ENCODE results near the gene RBM26. TPM values are rescaled to one million over a fixed set of nuclear protein-coding genes. Genes with fewer than 3 reads are reported as not detected.

RBM26 gene
- polyA plus RNA-seq, 1 of the 3 experiments (the other 2 are of a cell fraction): 12.5 TPM

DNA sequence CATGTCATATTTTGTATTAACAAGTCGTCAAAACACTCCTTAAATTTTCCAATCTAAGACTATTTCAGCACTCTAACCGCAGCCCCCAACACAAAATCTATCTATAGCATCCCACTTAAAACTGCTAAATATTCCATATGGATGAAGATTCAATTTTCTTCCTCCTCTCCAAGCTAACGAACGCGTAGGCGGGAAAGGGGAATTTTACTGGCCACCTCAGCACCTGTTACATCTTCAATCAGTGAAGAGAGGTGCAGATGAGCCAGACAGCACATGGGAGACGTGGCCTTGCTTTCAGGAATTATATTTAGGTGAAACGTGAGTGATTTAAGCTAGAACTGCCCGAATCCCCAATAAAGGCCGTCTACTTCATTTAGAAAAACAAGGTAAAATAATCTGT lies 1.1 kb downstream of the RBM26 start:
- peak overlapping the region; percentile 99 for H3K9ac ChIP-seq
- no peaks in the 10 kb centered on the region for H3K9me2 ChIP-seq
- CTCF ChIA-PET: interaction anchor here (2.0 kb wide), 1 partner anchor 13 kb away, joined by 9 read pairs; no protein-coding TSS in a partner anchor
- H2AFZ ChIP-seq (ENCODE audit: low read depth): 0 out of 2 replicates have a peak overlapping the region, but pooled peaks have one; percentile 93
- H3K4me2 ChIP-seq: peak overlapping the region; percentile 94
- H3K27me3 ChIP-seq (ENCODE audit: insufficient read depth): no peaks in the 10 kb centered on the region
- no peaks in the 10 kb centered on the region for H3F3A ChIP-seq (replicated peaks; ENCODE audit: insufficient read depth)
- H3K36me3 ChIP-seq (replicated peaks in 1 of 2; ENCODE audit: control insufficient read depth in 1 of 2, insufficient read depth in 2 of 2, low read length in 1 of 2): peaks cover 13 to 15% of the 10 kb centered on the region in 2 experiments
- no peaks in the 10 kb centered on the region for H3K9me3 ChIP-seq
- WGBS (ENCODE audit: low lambda C conversion rate): 0% methylated on average over 10 of the region's 10 CpGs
- H3K4me3 ChIP-seq (ENCODE audit: low read depth in 2 of 2, low read length in 1 of 2): peak overlapping the region; percentile 93 to 98
- peaks cover 77% of the 10 kb centered on the region for H3K79me2 ChIP-seq (ENCODE audit: insufficient read depth)
- POLR2A ChIA-PET: no interaction called here
- no peak for DNase-seq
- peaks cover 48% of the 10 kb centered on the region for H4K20me1 ChIP-seq (ENCODE audit: insufficient read depth)
- H3K4me1 ChIP-seq (ENCODE audit: control insufficient read depth in 1 of 2, insufficient read depth in 2 of 2, low read depth in 1 of 2, low read length in 1 of 2): peaks cover 15 to 23% of the 10 kb centered on the region in 2 experiments; a peak in 3 of 4 replicates
- TF ChIP-seq MEF2A (IDR thresholded peaks at IDR 0.05; ENCODE audit: borderline replicate concordance, low read depth): no peak
- TF ChIP-seq, protein P1, sequence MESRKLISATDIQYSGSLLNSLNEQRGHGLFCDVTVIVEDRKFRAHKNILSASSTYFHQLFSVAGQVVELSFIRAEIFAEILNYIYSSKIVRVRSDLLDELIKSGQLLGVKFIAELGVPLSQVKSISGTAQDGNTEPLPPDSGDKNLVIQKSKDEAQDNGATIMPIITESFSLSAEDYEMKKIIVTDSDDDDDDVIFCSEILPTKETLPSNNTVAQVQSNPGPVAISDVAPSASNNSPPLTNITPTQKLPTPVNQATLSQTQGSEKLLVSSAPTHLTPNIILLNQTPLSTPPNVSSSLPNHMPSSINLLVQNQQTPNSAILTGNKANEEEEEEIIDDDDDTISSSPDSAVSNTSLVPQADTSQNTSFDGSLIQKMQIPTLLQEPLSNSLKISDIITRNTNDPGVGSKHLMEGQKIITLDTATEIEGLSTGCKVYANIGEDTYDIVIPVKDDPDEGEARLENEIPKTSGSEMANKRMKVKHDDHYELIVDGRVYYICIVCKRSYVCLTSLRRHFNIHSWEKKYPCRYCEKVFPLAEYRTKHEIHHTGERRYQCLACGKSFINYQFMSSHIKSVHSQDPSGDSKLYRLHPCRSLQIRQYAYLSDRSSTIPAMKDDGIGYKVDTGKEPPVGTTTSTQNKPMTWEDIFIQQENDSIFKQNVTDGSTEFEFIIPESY (IDR thresholded peaks at IDR 0.05; ENCODE audit: borderline replicate concordance, low read depth): no peak
- TF ChIP-seq RFX5 (IDR thresholded peaks at IDR 0.05; ENCODE audit: low read length): no peak
- TF ChIP-seq TCF12 (IDR thresholded peaks at IDR 0.05): no peak
- no peak for TF ChIP-seq SIN3A (IDR thresholded peaks at IDR 0.05; ENCODE audit: borderline replicate concordance, low read depth, low read length)
- no peak for TF ChIP-seq USF1 (IDR thresholded peaks at IDR 0.05; ENCODE audit: borderline replicate concordance, low read depth)
- TF ChIP-seq FOXM1 (IDR thresholded peaks at IDR 0.05; ENCODE audit: low read depth): no peak
- TF ChIP-seq RCOR1 (IDR thresholded peaks at IDR 0.05; ENCODE audit: low read length): no peak
- TF ChIP-seq TAF1 (IDR thresholded peaks at IDR 0.05; ENCODE audit: borderline replicate concordance, low read depth, low read length): no peak
- TF ChIP-seq FOXJ3 (CRISPR knock-in tag; IDR thresholded peaks at IDR 0.05): no peak
- peak overlapping the region; percentile 94 to 97; a peak in 3 of 4 replicates for H3K27ac ChIP-seq (ENCODE audit: low read depth in 2 of 2, low read length in 1 of 2)

- no peak for DNase-seq
- ChIA-PET POLR2A (no interaction called here), CTCF (interaction anchor here (2.0 kb wide), 1 partner anchor 13 kb away, joined by 9 read pairs; no protein-coding TSS in a partner anchor)
- Histone ChIP-seq H4K20me1 (ENCODE audit: insufficient read depth) (peaks cover 54% of the 10 kb centered on the region), H3K79me2 (ENCODE audit: insufficient read depth) (peaks cover 83% of the 10 kb centered on the region), H3F3A (replicated peaks; ENCODE audit: insufficient read depth) (no peaks in the 10 kb centered on the region), H3K9me2 (no peaks in the 10 kb centered on the region), H3K9me3 (no peaks in the 10 kb centered on the region), H3K27me3 (ENCODE audit: insufficient read depth) (no peaks in the 10 kb centered on the region), H3K27ac (ENCODE audit: low read depth in 2 of 2, low read length in 1 of 2) (no peak overlapping the region), H3K9ac (peak overlapping the region; percentile 99), H3K4me2 (peak overlapping the region; percentile 94), H3K36me3 (replicated peaks in 1 of 2; ENCODE audit: control insufficient read depth in 1 of 2, insufficient read depth in 2 of 2, low read length in 1 of 2) (peaks cover 18 to 21% of the 10 kb centered on the region in 2 experiments), H3K4me3 (ENCODE audit: low read depth in 2 of 2, low read length in 1 of 2) (peak overlapping the region; percentile 93 to 98), H2AFZ (ENCODE audit: low read depth) (no peak overlapping the region), H3K4me1 (ENCODE audit: control insufficient read depth in 1 of 2, insufficient read depth in 2 of 2, low read depth in 1 of 2, low read length in 1 of 2) (peaks cover 15 to 23% of the 10 kb centered on the region in 2 experiments; a peak in 3 of 4 replicates)
- TF ChIP-seq EP300 (IDR thresholded peaks at IDR 0.05; ENCODE audit: borderline replicate concordance in 1 of 2, low read depth in 1 of 2, low read length in 1 of 2): no peak
- 23% methylated on average over 1 of the region's 1 CpG for WGBS (ENCODE audit: low lambda C conversion rate)
Measured at GRCh38 chr13:79404361-79404760, 1.7 kb downstream of the RBM26 start.

All from SK-N-SH (cell line).